HEK293T (cell line): ENCODE results near the gene TIAM1.

Experiments used
- BHLHE40 ChIP-seq: fragments of 450-650 bp; IDR thresholded peaks from 2 replicates; pipeline ENCODE4 v1.6.1; 2016; ENCODE audit warnings: mild to moderate bottlenecking, moderate library complexity, borderline replicate concordance
- TF ChIP-seq, protein P1 (sequence below): fragments of 450-650 bp; IDR thresholded peaks from 2 replicates; pipeline ENCODE4 v1.6.1; 2016

DNA sequence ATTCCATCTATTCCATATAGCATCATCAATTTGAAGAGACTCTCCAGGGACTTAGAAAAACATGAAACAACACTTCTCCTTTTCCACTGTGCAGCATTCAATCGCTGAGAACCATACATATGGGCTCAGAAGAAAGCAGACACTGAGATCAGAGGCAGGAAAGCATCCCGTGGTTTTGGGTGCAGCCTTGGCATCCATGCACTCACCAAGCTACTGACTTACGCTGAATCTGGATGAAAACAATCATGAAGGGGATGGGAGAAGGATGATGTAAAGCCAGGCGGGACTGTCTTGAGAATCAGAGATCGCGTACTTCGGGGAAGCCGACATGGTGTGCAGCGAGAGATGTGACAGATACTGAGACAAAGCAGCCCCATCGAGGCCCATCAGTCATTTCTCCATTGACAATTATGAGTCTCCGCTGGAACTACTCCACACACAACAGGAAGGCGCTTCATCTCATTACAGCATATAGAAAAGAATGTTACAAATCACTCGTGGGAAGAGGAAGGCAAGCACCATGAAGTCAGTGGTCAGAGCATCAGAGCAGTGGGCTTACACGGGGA, 2.3 kb upstream of the TIAM1 start:
- no peak for TF ChIP-seq BHLHE40
- TF ChIP-seq, protein P1, sequence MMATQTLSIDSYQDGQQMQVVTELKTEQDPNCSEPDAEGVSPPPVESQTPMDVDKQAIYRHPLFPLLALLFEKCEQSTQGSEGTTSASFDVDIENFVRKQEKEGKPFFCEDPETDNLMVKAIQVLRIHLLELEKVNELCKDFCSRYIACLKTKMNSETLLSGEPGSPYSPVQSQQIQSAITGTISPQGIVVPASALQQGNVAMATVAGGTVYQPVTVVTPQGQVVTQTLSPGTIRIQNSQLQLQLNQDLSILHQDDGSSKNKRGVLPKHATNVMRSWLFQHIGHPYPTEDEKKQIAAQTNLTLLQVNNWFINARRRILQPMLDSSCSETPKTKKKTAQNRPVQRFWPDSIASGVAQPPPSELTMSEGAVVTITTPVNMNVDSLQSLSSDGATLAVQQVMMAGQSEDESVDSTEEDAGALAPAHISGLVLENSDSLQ = no peak
